ENCODE measurements around the gene BCAS3.

Gene BCAS3

GRCh38 chr17:61217878-61218437, 540.3 kb downstream of the BCAS3 start:
- no peak for TF ChIP-seq CTCF (IDR thresholded peaks at IDR 0.05; ENCODE audit: low read length)
- no peak for TF ChIP-seq EZH2 (IDR thresholded peaks at IDR 0.05; ENCODE audit: borderline replicate concordance, low read length)
- Histone ChIP-seq H3K27ac (ENCODE audit: low read depth, low read length, poor library complexity, severe bottlenecking) (no peak overlapping the region), H3F3A (ENCODE audit: insufficient read depth, low read length) (no peaks in the 10 kb centered on the region), H3K9ac (ENCODE audit: low read length) (no peak overlapping the region), H3K27me3 (ENCODE audit: insufficient read depth, low read length) (no peaks in the 10 kb centered on the region), H3K79me2 (ENCODE audit: insufficient read depth, low read length) (no peaks in the 10 kb centered on the region), H4K20me1 (ENCODE audit: insufficient read depth, low read length) (no peaks in the 10 kb centered on the region), H3K9me3 (ENCODE audit: low read length) (no peaks in the 10 kb centered on the region), H3K4me3 (ENCODE audit: low read depth, low read length, poor library complexity, severe bottlenecking) (no peak overlapping the region), H2AFZ (ENCODE audit: low read length) (no peak overlapping the region), H3K4me2 (ENCODE audit: low read length) (no peak overlapping the region), H3K9me2 (ENCODE audit: low read depth, low read length) (no peaks in the 10 kb centered on the region), H3K4me1 (ENCODE audit: insufficient read depth, low read length, severe bottlenecking) (peaks cover 15% of the 10 kb centered on the region), H3K36me3 (ENCODE audit: insufficient read depth, low read length) (no peaks in the 10 kb centered on the region)

GRCh38 chr17:61218438-61218837, 540.8 kb downstream of the BCAS3 start:
- Histone ChIP-seq H2AFZ (ENCODE audit: low read length) (no peak overlapping the region), H3K9me2 (ENCODE audit: low read depth, low read length) (no peaks in the 10 kb centered on the region), H3K27ac (ENCODE audit: low read depth, low read length, poor library complexity, severe bottlenecking) (no peak overlapping the region), H3F3A (ENCODE audit: insufficient read depth, low read length) (no peaks in the 10 kb centered on the region), H4K20me1 (ENCODE audit: insufficient read depth, low read length) (no peaks in the 10 kb centered on the region), H3K9ac (ENCODE audit: low read length) (no peak overlapping the region), H3K27me3 (ENCODE audit: insufficient read depth, low read length) (no peaks in the 10 kb centered on the region), H3K4me1 (ENCODE audit: insufficient read depth, low read length, severe bottlenecking) (peaks cover 15% of the 10 kb centered on the region), H3K36me3 (ENCODE audit: insufficient read depth, low read length) (no peaks in the 10 kb centered on the region), H3K79me2 (ENCODE audit: insufficient read depth, low read length) (no peaks in the 10 kb centered on the region), H3K4me3 (ENCODE audit: low read depth, low read length, poor library complexity, severe bottlenecking) (no peak overlapping the region), H3K4me2 (ENCODE audit: low read length) (no peak overlapping the region), H3K9me3 (ENCODE audit: low read length) (no peaks in the 10 kb centered on the region)
- no peak for TF ChIP-seq EZH2 (IDR thresholded peaks at IDR 0.05; ENCODE audit: borderline replicate concordance, low read length)

GRCh38 chr17:61219460-61219859, 541.8 kb downstream of the BCAS3 start:
- no peaks in the 10 kb centered on the region for H3K9me2 ChIP-seq (ENCODE audit: low read depth, low read length)
- peaks cover 15% of the 10 kb centered on the region for H3K4me1 ChIP-seq (ENCODE audit: insufficient read depth, low read length, severe bottlenecking)
- no peaks in the 10 kb centered on the region for H4K20me1 ChIP-seq (ENCODE audit: insufficient read depth, low read length)
- H3K4me2 ChIP-seq (ENCODE audit: low read length): no peak overlapping the region
- no peaks in the 10 kb centered on the region for H3F3A ChIP-seq (ENCODE audit: insufficient read depth, low read length)
- H3K36me3 ChIP-seq (ENCODE audit: insufficient read depth, low read length): no peaks in the 10 kb centered on the region
- no peaks in the 10 kb centered on the region for H3K79me2 ChIP-seq (ENCODE audit: insufficient read depth, low read length)
- no peak overlapping the region for H3K4me3 ChIP-seq (ENCODE audit: low read depth, low read length, poor library complexity, severe bottlenecking)
- TF ChIP-seq CTCF (IDR thresholded peaks at IDR 0.05; ENCODE audit: low read length): no peak
- TF ChIP-seq EZH2 (IDR thresholded peaks at IDR 0.05; ENCODE audit: borderline replicate concordance, low read length): no peak
- no peaks in the 10 kb centered on the region for H3K9me3 ChIP-seq (ENCODE audit: low read length)
- no peak overlapping the region for H3K27ac ChIP-seq (ENCODE audit: low read depth, low read length, poor library complexity, severe bottlenecking)
- H3K27me3 ChIP-seq (ENCODE audit: insufficient read depth, low read length): no peaks in the 10 kb centered on the region
- H2AFZ ChIP-seq (ENCODE audit: low read length): no peak overlapping the region
- H3K9ac ChIP-seq (ENCODE audit: low read length): no peak overlapping the region

GRCh38 chr17:61221181-61221580, 543.5 kb downstream of the BCAS3 start:
- Histone ChIP-seq H3K79me2 (ENCODE audit: insufficient read depth, low read length) (no peaks in the 10 kb centered on the region), H3F3A (ENCODE audit: insufficient read depth, low read length) (no peaks in the 10 kb centered on the region), H3K4me2 (ENCODE audit: low read length) (no peak overlapping the region), H3K4me3 (ENCODE audit: low read depth, low read length, poor library complexity, severe bottlenecking) (no peak overlapping the region), H4K20me1 (ENCODE audit: insufficient read depth, low read length) (no peaks in the 10 kb centered on the region), H3K27ac (ENCODE audit: low read depth, low read length, poor library complexity, severe bottlenecking) (no peak overlapping the region), H3K36me3 (ENCODE audit: insufficient read depth, low read length) (no peaks in the 10 kb centered on the region), H3K9me3 (ENCODE audit: low read length) (no peaks in the 10 kb centered on the region), H3K9ac (ENCODE audit: low read length) (no peak overlapping the region), H3K27me3 (ENCODE audit: insufficient read depth, low read length) (no peaks in the 10 kb centered on the region), H3K4me1 (ENCODE audit: insufficient read depth, low read length, severe bottlenecking) (peaks cover 15% of the 10 kb centered on the region), H2AFZ (ENCODE audit: low read length) (no peak overlapping the region), H3K9me2 (ENCODE audit: low read depth, low read length) (no peaks in the 10 kb centered on the region)
- TF ChIP-seq CTCF (IDR thresholded peaks at IDR 0.05; ENCODE audit: low read length): no peak
- TF ChIP-seq EZH2 (IDR thresholded peaks at IDR 0.05; ENCODE audit: borderline replicate concordance, low read length): no peak

All from OCI-LY1 (cell line).